K562 (cell line): ENCODE data around the gene KAZN. TPM values are rescaled to one million over a fixed set of nuclear protein-coding genes. Genes with fewer than 3 reads are reported as not detected.
A peak's percentile ranks its signal among the peaks of the same experiment; 100 is the strongest.

Source experiments
- ATAC-seq: fragments of 200-7000 bp; cut with Tn5 transposase; 3 replicates; pipeline ENCODE4 v1.9.1; 2020; ENCODE audit warnings: moderate library complexity
- BruUV-seq: library from RNA; stranded (reverse); fragments of 400-500 nt; replicated peaks from 2 replicates; lab custom pipeline; 2021; lab: Mats Ljungman, UMichigan
- CTCF ChIA-PET: fragments of 300-600 bp; formaldehyde crosslinking; extraction: SDS; loops from one replicate; lab custom pipeline; 2021; ENCODE audit warnings: low intra/inter-chr PET ratio; lab: Yijun Ruan, JAX
- POLR2A ChIA-PET: fragments of 300-600, 350-650 bp; sonication (Branson Sonifier 250); formaldehyde crosslinking; extraction: SDS; loops from one replicate; lab custom pipeline; 2021; ENCODE audit warnings: antibody characterized with exemption, inconsistent platforms; lab: Yijun Ruan, JAX
- DNase-seq, 4 experiments: peaks; one replicate each; pipeline versions ENCODE4 v3.0.0 to v3.0.0-alpha.2; 2011 to 2018; ENCODE audit warnings: low spot score in 3 of 4, mixed read lengths in 3 of 4; ENCODE audit errors: extremely low read depth in 1 of 4
- FAIRE-seq: peaks from 2 replicates; lab custom pipeline; 2011; peaks lifted over from hg19 to GRCh38; lab: Jason Lieb, UNC
- H2AFZ ChIP-seq: 2 replicates; pipeline ENCODE4 v1.6.0; 2011; ENCODE audit warnings: low read depth, low read length, control low read depth, inconsistent platforms
- H3K27ac ChIP-seq: fragments of 200-600 bp; 3 replicates; pipeline ENCODE4 v1.8.0; 2011; ENCODE audit warnings: low read depth, mild to moderate bottlenecking, control low read depth, inconsistent platforms, low read length, moderate library complexity, mixed read lengths; ENCODE audit errors: extremely low read depth
- H3K27me3 ChIP-seq, 2 experiments: fragments of 300-600 bp in 1 of 2; 2 replicates in 1 of 2; 3 replicates in 1 of 2; pipeline versions ENCODE4 v1.6.0 to v1.8.0; 2011; ENCODE audit warnings: inconsistent platforms in 2 of 2, low read length in 2 of 2, mild to moderate bottlenecking in 1 of 2, mixed read lengths in 1 of 2, moderate library complexity in 1 of 2; ENCODE audit not compliant: control insufficient read depth in 2 of 2, insufficient read depth in 2 of 2
- H3K36me3 ChIP-seq: fragments of 300-600 bp; 3 replicates; pipeline ENCODE4 v1.8.0; 2011; ENCODE audit warnings: mild to moderate bottlenecking, low read length, inconsistent platforms; ENCODE audit not compliant: control insufficient read depth, insufficient read depth
- H3K4me1 ChIP-seq, 2 experiments: fragments of 200-600 bp in 1 of 2; replicated peaks in 1 of 2; 2 replicates in 1 of 2; 3 replicates in 1 of 2; pipeline versions ENCODE4 v1.5.1 to v1.8.0; 2011; ENCODE audit warnings: inconsistent platforms in 2 of 2, low read length in 2 of 2, mild to moderate bottlenecking in 1 of 2, mixed read lengths in 1 of 2, moderate library complexity in 1 of 2; ENCODE audit not compliant: control insufficient read depth in 2 of 2, insufficient read depth in 2 of 2
- H3K4me2 ChIP-seq: 2 replicates; pipeline ENCODE4 v1.6.1; 2011; ENCODE audit warnings: low read length, control low read depth, inconsistent platforms, mixed read lengths; ENCODE audit not compliant: insufficient read depth
- H3K4me3 ChIP-seq: fragments of 200-600 bp; sonication (generic), shearing (Covaris generic); 2 replicates; pipeline ENCODE4 v1.5.1; 2016; ENCODE audit warnings: control low read depth, inconsistent platforms
- H3K79me2 ChIP-seq: fragments of 200-600 bp; 3 replicates; pipeline ENCODE4 v1.8.0; 2011; ENCODE audit warnings: low read length, inconsistent platforms; ENCODE audit not compliant: control insufficient read depth, insufficient read depth
- H3K9ac ChIP-seq, 2 experiments: 2 replicates each; pipeline versions ENCODE4 v1.6.0 to v1.6.1; 2011; ENCODE audit warnings: low read depth in 2 of 2, low read length in 2 of 2, control low read depth in 1 of 2, inconsistent platforms in 1 of 2, mild to moderate bottlenecking in 1 of 2, mixed read lengths in 1 of 2; ENCODE audit not compliant: insufficient read depth in 1 of 2
- H3K9me1 ChIP-seq: one replicate; pipeline ENCODE4 v1.6.0; 2011; ENCODE audit warnings: inconsistent platforms, mild to moderate bottlenecking, low read length, moderate library complexity; ENCODE audit not compliant: control insufficient read depth, insufficient read depth
- H3K9me3 ChIP-seq: replicated peaks from 2 replicates; pipeline ENCODE4 v1.5.1; 2011; ENCODE audit warnings: low read depth, low read length, inconsistent platforms; ENCODE audit not compliant: control insufficient read depth, insufficient read depth
- H4K20me1 ChIP-seq: replicated peaks from 2 replicates; pipeline ENCODE4 v1.6.1; 2011; ENCODE audit warnings: low read length, inconsistent platforms, mixed read lengths; ENCODE audit not compliant: control insufficient read depth, insufficient read depth
- BCOR ChIP-seq: fragments of 450-650 bp; IDR thresholded peaks from 2 replicates; pipeline ENCODE4 v1.6.1; 2016
- BHLHE40 ChIP-seq: IDR thresholded peaks from 2 replicates; pipeline ENCODE4 v1.6.1; 2011; ENCODE audit warnings: low read length, improper control_type of control experiment
- CC2D1A ChIP-seq: fragments of 450-650 bp; IDR thresholded peaks from 2 replicates; pipeline ENCODE4 v1.6.1; 2017; ENCODE audit warnings: mild to moderate bottlenecking
- E2F6 ChIP-seq, 2 experiments: IDR thresholded peaks; 2 replicates each; pipeline ENCODE4 v1.6.1; 2011; ENCODE audit warnings: borderline replicate concordance in 1 of 2, control low read depth in 1 of 2, low read depth in 1 of 2, low read length in 1 of 2, mild to moderate bottlenecking in 1 of 2, mixed read lengths in 1 of 2, moderate library complexity in 1 of 2; ENCODE audit not compliant: insufficient read depth in 1 of 2, insufficient read length in 1 of 2, poor library complexity in 1 of 2, severe bottlenecking in 1 of 2; ENCODE audit errors: extremely low read depth in 1 of 2
- HDGF ChIP-seq: fragments of 450-650 bp; IDR thresholded peaks from 2 replicates; pipeline ENCODE4 v1.6.1; 2016
- MLLT1 ChIP-seq, 2 experiments: fragments of 450-650 bp; IDR thresholded peaks; 2 replicates each; pipeline ENCODE4 v1.6.1; 2016
- RBM25 ChIP-seq: fragments of 200-400 bp; formaldehyde crosslinking; IDR thresholded peaks from 2 replicates; pipeline ENCODE4 v1.6.1; 2018; ENCODE audit warnings: low read length, low read depth, moderate library complexity; ENCODE audit not compliant: severe bottlenecking
- RCOR1 ChIP-seq, 2 experiments: IDR thresholded peaks; 2 replicates each; pipeline ENCODE4 v1.6.1; 2012; ENCODE audit warnings: low read depth in 2 of 2, low read length in 2 of 2, borderline replicate concordance in 1 of 2, improper control_type of control experiment in 1 of 2
- ZBTB17 ChIP-seq: fragments of 450-650 bp; formaldehyde crosslinking; IDR thresholded peaks from 2 replicates; pipeline ENCODE4 v1.4.0; 2020; ENCODE audit warnings: mild to moderate bottlenecking
- ZNF23 ChIP-seq: fragments of 250-450 bp; sonication (Bioruptor Pico); IDR thresholded peaks from 2 replicates; pipeline ENCODE4 v1.4.0; 2020; ENCODE audit warnings: mild to moderate bottlenecking
- ZNF282 ChIP-seq: sonication (generic); formaldehyde crosslinking; IDR thresholded peaks from 2 replicates; pipeline ENCODE4 v1.8.1; 2023; ENCODE audit warnings: missing genetic modification reagents
- ZNF512 ChIP-seq: IDR thresholded peaks from 2 replicates; pipeline ENCODE4 v1.6.1; 2016; ENCODE audit warnings: missing genetic modification characterization, missing compliant biosample characterization
- WGBS: fragments of 100-300 bp; shearing (Covaris generic); methylation state at CpG from one replicate; pipeline ENCODE4 v1.1.6; 2016; ENCODE audit warnings: low coverage, mixed read lengths; ENCODE audit not compliant: insufficient coverage; ENCODE audit errors: missing lambda C conversion rate; 5-methylcytosine and 5-hydroxymethylcytosine counted together
- in situ Hi-C: fragments of 300-500 bp; cut with MboI; formaldehyde crosslinking; loops from 4 replicates; pipeline ENCODE4 v1.15.0; 2018; ENCODE audit warnings: inconsistent platforms, mixed read lengths
- intact Hi-C: fragments of 100-400 bp; cut with micrococcal nuclease; formaldehyde crosslinking; loops from 2 replicates; pipeline ENCODE4 v1.14.2; 2022
- polyA plus RNA-seq, 8 experiments: library from polyadenylated mRNA; depleted of rRNA in 4 of 8; stranded (reverse) in 5 of 8; unstranded in 3 of 8; fragments of >200 nt; fragmentation: Nextera tagmentation in 2 of 8; fragmentation: Illumina TruSeq in 1 of 8; extraction: Ambion mirVana in 2 of 8; extraction: Trizol in 1 of 8; gene quantifications; 2 replicates each; pipeline versions ENCODE4 v1.2.1 to v1.2.3, GENCODE V29; 2011 to 2014; ENCODE audit warnings: inconsistent platforms in 1 of 8, missing spikeins in 1 of 8
- total RNA-seq, 7 experiments: library from RNA; depleted of rRNA in 6 of 7; stranded (reverse); fragments of >200 nt in 6 of 7; fragmentation: Illumina TruSeq in 2 of 7; extraction: Trizol in 2 of 7; gene quantifications; 2 replicates each; pipeline versions ENCODE4 v1.2.1 to v1.2.3, GENCODE V29; 2011 to 2021; ENCODE audit warnings: low replicate concordance in 1 of 7

Gene KAZN
- total and polyA plus RNA-seq, 9 of the 15 experiments (the other 6 are each of a cell fraction or from before 2014, with no cell fraction given) = 2.1 to 21.6 (median 5.4) TPM

GRCh38 chr1:14748151-14748550 lies 149.7 kb downstream of the KAZN start:
- Histone ChIP-seq H3K9me1 (no peaks in the 10 kb centered on the region), H4K20me1 (no peaks in the 10 kb centered on the region; the same call in 1 of the 2 replicates), H3K36me3 (no peaks in the 10 kb centered on the region), H3K4me2 (no peak overlapping the region), H2AFZ (no peak overlapping the region), H3K79me2 (no peaks in the 10 kb centered on the region), H3K4me1 (no peaks in the 10 kb centered on the region; a peak in 1 of 5 replicates), H3K4me3 (no peak overlapping the region), H3K9me3 (no peaks in the 10 kb centered on the region; the same call in 1 of the 2 replicates), H3K9ac (no peak overlapping the region), H3K27me3 (peaks cover 34 to 53% of the 10 kb centered on the region in 2 experiments), H3K27ac (no peak overlapping the region)
- ATAC-seq (no peak), DNase-seq (no peak), FAIRE-seq (no peak)
- POLR2A ChIA-PET = interaction anchor here (0.5 to 0.9 kb wide), 5 partner anchors 9 to 200 kb away, joined by 3 read pairs; no protein-coding TSS in a partner anchor
- CTCF ChIA-PET = no interaction called here
- WGBS = 21% methylated on average over 5 of the region's 5 CpGs
- BruUV-seq = no TSS peak
- intact Hi-C loops (loop anchor here (10.0 kb wide), 1 partner anchor 357 kb away; no protein-coding TSS in a partner anchor), in situ Hi-C loops (no loop called here)
- TF ChIP-seq BCOR (0 out of 2 replicates have a peak, but pooled peaks have one; percentile 9), RBM25 (peak; percentile 48), ZNF282 (CRISPR knock-in tag) (no peak), HDGF (no peak), CC2D1A (no peak), BHLHE40 (no peak)

GRCh38 chr1:14748977-14749376 lies 150.5 kb downstream of the KAZN start:
- H2AFZ ChIP-seq = no peak overlapping the region
- no peaks in the 10 kb centered on the region; the same call in none of the 2 replicates for H3K9me3 ChIP-seq
- ChIA-PET CTCF (no interaction called here), POLR2A (no interaction called here)
- FAIRE-seq (no peak), ATAC-seq (no peak), DNase-seq (no peak)
- H3K9ac ChIP-seq = no peak overlapping the region
- no peak overlapping the region for H3K27ac ChIP-seq
- H3K4me2 ChIP-seq = no peak overlapping the region
- 0% methylated on average over 2 of the region's 2 CpGs for WGBS
- no peak overlapping the region for H3K4me3 ChIP-seq
- H3K9me1 ChIP-seq = no peaks in the 10 kb centered on the region
- intact Hi-C loops = loop anchor here (10.0 kb wide), 1 partner anchor 356 kb away; no protein-coding TSS in a partner anchor
- no peaks in the 10 kb centered on the region for H3K79me2 ChIP-seq
- no peaks in the 10 kb centered on the region for H4K20me1 ChIP-seq
- H3K4me1 ChIP-seq = no peaks in the 10 kb centered on the region
- in situ Hi-C loops = no loop called here
- peaks cover 28 to 50% of the 10 kb centered on the region in 2 experiments for H3K27me3 ChIP-seq
- no peaks in the 10 kb centered on the region for H3K36me3 ChIP-seq
- no TSS peak for BruUV-seq
- TF ChIP-seq E2F6 (IDR thresholded peaks at IDR 0.05; ENCODE audit: borderline replicate concordance in 1 of 2, extremely low read depth in 1 of 2, insufficient read depth in 1 of 2, insufficient read length in 1 of 2, low read depth in 1 of 2, low read length in 1 of 2, poor library complexity in 1 of 2, severe bottlenecking in 1 of 2) (no peak), MLLT1 (IDR thresholded peaks at IDR 0.05) (peak in 1 of 2 experiments; percentile 81; a peak in 1 of 4 replicates), ZBTB17 (peak; percentile 90), RCOR1 (IDR thresholded peaks at IDR 0.05; ENCODE audit: borderline replicate concordance in 1 of 2, low read depth in 2 of 2, low read length in 2 of 2) (no peak), ZNF23 (CRISPR knock-in tag) (0 out of 2 replicates have a peak, but pooled peaks have one; percentile 36), ZNF512 (tag) (no peak)
